Fibroblast of the aortic adventitia (primary cell): ENCODE measurements around the gene CYB561D1. TPM values are rescaled to one million over a fixed set of nuclear protein-coding genes. Genes with fewer than 3 reads are reported as not detected.
A peak's percentile ranks its signal among the peaks of the same experiment; 100 is the strongest.

Experiments used
- DNase-seq: peaks from one replicate; pipeline ENCODE4 v3.0.0-alpha.2; 2010; ENCODE audit warnings: low read depth
- H3K4me3 ChIP-seq: 2 replicates; pipeline ENCODE4 v1.5.1; 2011; ENCODE audit warnings: low read depth, mild to moderate bottlenecking, control low read depth, low read length, moderate library complexity
- CTCF ChIP-seq: IDR thresholded peaks from 2 replicates; pipeline ENCODE4 v1.5.1; 2011; ENCODE audit warnings: mild to moderate bottlenecking, low read length, control low read depth, inconsistent platforms; ENCODE audit not compliant: insufficient read depth
- total RNA-seq: library from RNA; depleted of rRNA; stranded (reverse); fragments of >200 nt; gene quantifications from 2 replicates; pipeline ENCODE4 v1.2.3, GENCODE V29; 2012; ENCODE audit warnings: low replicate concordance

CYB561D1 gene
- total RNA-seq, 1 donor, result 8.1 TPM

- peak; percentile 96 for DNase-seq
- H3K4me3 ChIP-seq, result peak within 1 kb of the TSS; percentile 94
- no peak for TF ChIP-seq CTCF
Measured at GRCh38 chr1:109548321-109549267, 54.7 kb downstream of the CYB561D1 start, which contains the start of gene GNAI3. Gene GNAI3 (plus strand): TSS chr1:109548615. CDS start chr1:109548721, 106 bp downstream.

Other genes with a start within 250 kb of the CYB561D1 start
- 0.36 and 0.90 TPM in 2 replicates for gene CELSR2, start 244.6 kb upstream of the CYB561D1 start, total RNA-seq
- gene PSRC1, start 210.9 kb upstream of the CYB561D1 start, total RNA-seq, result 10.0 and 19.0 TPM in 2 replicates
- not detected in 2 replicates for gene MYBPHL, start 187.1 kb upstream of the CYB561D1 start, total RNA-seq
- gene SORT1, start 96.2 kb upstream of the CYB561D1 start, total RNA-seq, result 3.0 and 4.5 TPM in 2 replicates
- gene PSMA5, start 67.6 kb upstream of the CYB561D1 start, total RNA-seq, result 40.0 and 56.1 TPM in 2 replicates
- gene SYPL2, start 27.5 kb upstream of the CYB561D1 start, total RNA-seq, result 0.25 and 1.7 TPM in 2 replicates
- gene ATXN7L2, start 10.2 kb upstream of the CYB561D1 start, total RNA-seq, result 1.6 and 2.9 TPM in 2 replicates
- gene AMIGO1, start 15.6 kb downstream of the CYB561D1 start, total RNA-seq, result 0.54 and 2.5 TPM in 2 replicates
- under 0.01 TPM in 1 of 2 replicates, not detected in the other for gene GPR61, start 45.8 kb downstream of the CYB561D1 start, total RNA-seq
- 10.1 and 17.6 TPM in 2 replicates for gene GNAI3, start 54.5 kb downstream of the CYB561D1 start, total RNA-seq
- gene GNAT2, start 125.5 kb downstream of the CYB561D1 start, total RNA-seq, result 0.18 TPM in 1 of 2 replicates, not detected in the other
- gene AMPD2, start 125.7 kb downstream of the CYB561D1 start, total RNA-seq, result 52.0 and 67.2 TPM in 2 replicates
- gene GSTM4, start 162.0 kb downstream of the CYB561D1 start, total RNA-seq, result 8.7 and 31.6 TPM in 2 replicates
- 14.1 and 27.7 TPM in 2 replicates for gene GSTM2, start 174.0 kb downstream of the CYB561D1 start, total RNA-seq
- gene GSTM1, start 193.7 kb downstream of the CYB561D1 start, total RNA-seq, result 24.3 TPM in 1 of 2 replicates, not detected in the other
- 6.1 and 13.0 TPM in 2 replicates for gene GSTM5, start 218.2 kb downstream of the CYB561D1 start, total RNA-seq
- 96.0 and 188 TPM in 2 replicates for gene GSTM3, start 246.9 kb downstream of the CYB561D1 start, total RNA-seq